WTC11 (cell line): Measurements from ENCODE around the gene GPC6. TPM values are rescaled to one million over a fixed set of nuclear protein-coding genes. Genes with fewer than 3 reads are reported as not detected.

ENCODE experiments used
- ATAC-seq: fragments of 200-7000 bp; cut with Tn5 transposase; 2 replicates; pipeline ENCODE4 v1.10.0; 2021; ENCODE audit warnings: mild to moderate bottlenecking, moderate library complexity
- CTCF ChIA-PET: fragments of 300-600 bp; sonication (Branson Sonifier 250); formaldehyde crosslinking; loops from one replicate; lab custom pipeline; 2021; ENCODE audit warnings: antibody characterized with exemption; lab: Charles Lee
- POLR2A ChIA-PET: fragments of 350-600 bp; sonication (Branson Sonifier 250); formaldehyde crosslinking; loops from one replicate; lab custom pipeline; 2021; ENCODE audit warnings: antibody characterized with exemption; lab: Charles Lee
- DNase-seq: peaks from one replicate; pipeline ENCODE4 v3.0.0; 2021; ENCODE audit warnings: low spot score
- H3K27ac Mint-ChIP-seq: 2 replicates; pipeline ENCODE4 v1.8.0; 2021; ENCODE audit warnings: mixed read lengths
- H3K27me3 Mint-ChIP-seq: 2 replicates; pipeline ENCODE4 v1.8.0; 2021; ENCODE audit warnings: low read depth, mild to moderate bottlenecking, moderate library complexity, mixed read lengths
- H3K36me3 Mint-ChIP-seq: 2 replicates; pipeline ENCODE4 v1.8.0; 2021; ENCODE audit warnings: mixed read lengths
- H3K4me1 Mint-ChIP-seq: 2 replicates; pipeline ENCODE4 v1.8.0; 2022; ENCODE audit warnings: mixed read lengths
- H3K4me3 Mint-ChIP-seq: 2 replicates; pipeline ENCODE4 v1.8.0; 2021; ENCODE audit warnings: mild to moderate bottlenecking, moderate library complexity, mixed read lengths
- H3K9me3 Mint-ChIP-seq: 2 replicates; pipeline ENCODE4 v1.8.0; 2021; ENCODE audit warnings: mixed read lengths
- CREM ChIP-seq: sonication (generic); formaldehyde crosslinking; IDR thresholded peaks from 2 replicates; pipeline ENCODE4 v1.8.1; 2022; ENCODE audit warnings: mild to moderate bottlenecking, missing genetic modification reagents, moderate library complexity
- ETV6 ChIP-seq: sonication (generic); formaldehyde crosslinking; IDR thresholded peaks from 2 replicates; pipeline ENCODE4 v1.8.1; 2022; ENCODE audit warnings: mild to moderate bottlenecking, missing genetic modification reagents
- FOXP1 ChIP-seq: sonication (generic); formaldehyde crosslinking; IDR thresholded peaks from 2 replicates; pipeline ENCODE4 v1.8.0; 2022; ENCODE audit warnings: missing genetic modification reagents, mild to moderate bottlenecking, moderate library complexity, borderline replicate concordance
- HMGXB4 ChIP-seq: sonication (generic); formaldehyde crosslinking; IDR thresholded peaks from 2 replicates; pipeline ENCODE4 v1.8.1; 2023; ENCODE audit warnings: mild to moderate bottlenecking, moderate library complexity, missing genetic modification reagents
- IRF1 ChIP-seq: sonication (generic); formaldehyde crosslinking; IDR thresholded peaks from 2 replicates; pipeline ENCODE4 v1.8.0; 2023; ENCODE audit warnings: missing genetic modification reagents
- MYBL2 ChIP-seq: sonication (generic); formaldehyde crosslinking; IDR thresholded peaks from 2 replicates; pipeline ENCODE4 v1.8.1; 2023; ENCODE audit warnings: mild to moderate bottlenecking, moderate library complexity, missing genetic modification reagents
- NFATC4 ChIP-seq: fragments of 250-450 bp; sonication (Bioruptor Pico); IDR thresholded peaks from 2 replicates; pipeline ENCODE4 v1.9.0; 2021; ENCODE audit warnings: mild to moderate bottlenecking
- NFE2L1 ChIP-seq: sonication (generic); formaldehyde crosslinking; IDR thresholded peaks from 2 replicates; pipeline ENCODE4 v1.8.1; 2023; ENCODE audit warnings: missing genetic modification reagents
- PRDM15 ChIP-seq: sonication (generic); formaldehyde crosslinking; IDR thresholded peaks from 2 replicates; pipeline ENCODE4 v1.8.0; 2022; ENCODE audit warnings: missing genetic modification reagents
- PREB ChIP-seq: sonication (generic); formaldehyde crosslinking; IDR thresholded peaks from 2 replicates; pipeline ENCODE4 v1.8.1; 2022; ENCODE audit warnings: mild to moderate bottlenecking, missing genetic modification reagents, moderate library complexity, borderline replicate concordance
- TEAD4 ChIP-seq: sonication (generic); formaldehyde crosslinking; IDR thresholded peaks from 2 replicates; pipeline ENCODE4 v1.8.0; 2022; ENCODE audit warnings: mild to moderate bottlenecking, missing genetic modification reagents
- TP53 ChIP-seq: sonication (generic); formaldehyde crosslinking; IDR thresholded peaks from 2 replicates; pipeline ENCODE4 v1.8.1; 2023; ENCODE audit warnings: mild to moderate bottlenecking, missing genetic modification reagents
- ZNF138 ChIP-seq: sonication (generic); formaldehyde crosslinking; conservative IDR thresholded peaks from 2 replicates; pipeline ENCODE4 v1.8.1; 2022; ENCODE audit warnings: mild to moderate bottlenecking, moderate library complexity, missing genetic modification reagents
- ZNF671 ChIP-seq: fragments of 250-450 bp; sonication (Bioruptor Pico); IDR thresholded peaks from 2 replicates; pipeline ENCODE4 v1.8.0; 2021; ENCODE audit warnings: mild to moderate bottlenecking
- ZSCAN18 ChIP-seq: fragments of 250-450 bp; sonication (Bioruptor Pico); IDR thresholded peaks from 2 replicates; pipeline ENCODE4 v2.1.2; 2022; ENCODE audit warnings: mild to moderate bottlenecking, moderate library complexity
- total RNA-seq: library from RNA; stranded (reverse); gene quantifications from 3 replicates; pipeline ENCODE4 v1.2.3, GENCODE V29; 2021
- TF ChIP-seq, protein P1 (sequence below): fragments of 250-450 bp; sonication (Bioruptor Pico); IDR thresholded peaks from 2 replicates; pipeline ENCODE4 v1.9.0; 2021; ENCODE audit warnings: moderate library complexity, mild to moderate bottlenecking, inconsistent platforms, borderline replicate concordance
- TF ChIP-seq, protein P2 (sequence below): sonication (generic); formaldehyde crosslinking; IDR thresholded peaks from 2 replicates; pipeline ENCODE4 v1.8.1; 2023; ENCODE audit warnings: mild to moderate bottlenecking, missing genetic modification reagents, moderate library complexity
- TF ChIP-seq, protein P3 (sequence below): sonication (generic); formaldehyde crosslinking; IDR thresholded peaks from 2 replicates; pipeline ENCODE4 v1.8.1; 2022; ENCODE audit warnings: low read depth, mild to moderate bottlenecking, moderate library complexity, missing genetic modification reagents, borderline replicate concordance

GPC6 gene
- total RNA-seq, 1 experiment from 2014 or later: 19.5 TPM

- no peak for TF ChIP-seq TP53 (CRISPR knock-in tag)
Observed at GRCh38 chr13:93881411-93881810, 654.8 kb downstream of the GPC6 start (continued).

DNA sequence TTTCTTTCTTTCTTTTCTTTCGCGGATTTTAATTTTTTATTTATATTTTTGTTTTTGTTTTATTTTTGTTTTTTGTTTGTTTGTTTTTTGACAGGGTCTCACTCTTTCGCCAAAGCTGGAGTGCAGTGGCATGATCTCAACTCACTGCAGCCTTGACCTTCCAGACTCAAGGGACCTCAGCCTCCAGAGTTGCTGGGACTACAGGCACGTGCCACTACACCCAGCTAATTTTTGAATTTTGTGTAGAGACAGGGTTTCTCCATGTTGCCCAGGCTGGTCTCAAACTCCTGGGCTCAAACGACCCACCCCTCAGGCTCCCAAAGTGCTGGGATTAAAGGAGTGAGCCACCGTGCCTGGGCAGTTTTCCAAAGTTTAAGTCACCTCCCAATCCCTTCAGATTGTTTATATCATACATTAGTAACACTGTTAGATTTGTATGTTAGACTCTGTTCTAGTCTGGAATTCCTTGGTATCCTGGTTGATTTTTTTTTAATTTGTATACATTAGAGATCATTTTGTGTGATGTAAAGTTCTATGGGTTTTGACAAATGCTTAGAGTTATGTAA is 655.6 kb downstream of the GPC6 start:
- CTCF ChIA-PET: no interaction called here
- no peak for TF ChIP-seq CREM (CRISPR knock-in tag)
- no peak for TF ChIP-seq NFE2L1 (CRISPR knock-in tag)
- no peak for TF ChIP-seq ZNF671
- TF ChIP-seq, all 79 proteins: peak for 0
- POLR2A ChIA-PET: no interaction called here
- ATAC-seq (no peak), DNase-seq (no peak)
- Mint-ChIP-seq H3K27me3 (no peaks in the 10 kb centered on the region), H3K4me3 (no peak overlapping the region), H3K9me3 (peaks cover 12% of the 10 kb centered on the region), H3K27ac (no peak overlapping the region), H3K36me3 (peaks cover 15% of the 10 kb centered on the region), H3K4me1 (peaks cover 2% of the 10 kb centered on the region; the same call in 1 of the 2 replicates)

DNA sequence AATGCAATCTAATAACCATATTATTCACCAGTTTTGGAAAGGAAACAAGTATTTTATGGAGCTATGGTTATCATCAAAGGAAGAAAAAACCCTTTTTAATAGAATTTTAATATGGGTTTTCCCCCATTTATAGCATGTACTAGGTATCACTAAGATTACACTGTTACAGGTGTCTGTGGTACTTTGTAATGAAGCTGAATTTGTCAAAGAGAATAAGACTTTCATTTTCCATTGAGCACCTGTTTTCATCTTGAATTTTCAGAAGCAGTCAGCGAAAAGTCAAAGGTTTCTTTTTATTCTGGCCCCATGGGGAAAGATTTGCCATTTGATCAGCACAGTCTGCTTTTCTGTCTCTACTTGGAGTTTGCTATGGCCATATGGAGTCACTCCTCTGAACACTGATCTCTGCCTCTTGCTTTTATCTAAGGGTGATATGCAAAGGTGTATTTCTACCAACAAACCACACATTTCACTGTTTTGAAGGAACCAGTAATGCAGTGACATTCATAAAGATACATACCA is 662.9 kb downstream of the GPC6 start:
- TF ChIP-seq MYBL2 (CRISPR knock-in tag): no peak
- no peak for TF ChIP-seq NFATC4 (CRISPR knock-in tag)
- H3K27ac Mint-ChIP-seq: no peak overlapping the region
- ATAC-seq (no peak), DNase-seq (no peak)
- no peaks in the 10 kb centered on the region for H3K4me1 Mint-ChIP-seq
- no peaks in the 10 kb centered on the region for H3K36me3 Mint-ChIP-seq
- no peaks in the 10 kb centered on the region for H3K9me3 Mint-ChIP-seq
- H3K27me3 Mint-ChIP-seq: no peaks in the 10 kb centered on the region
- POLR2A ChIA-PET: no interaction called here
- H3K4me3 Mint-ChIP-seq: no peak overlapping the region
- CTCF ChIA-PET: no interaction called here

DNA sequence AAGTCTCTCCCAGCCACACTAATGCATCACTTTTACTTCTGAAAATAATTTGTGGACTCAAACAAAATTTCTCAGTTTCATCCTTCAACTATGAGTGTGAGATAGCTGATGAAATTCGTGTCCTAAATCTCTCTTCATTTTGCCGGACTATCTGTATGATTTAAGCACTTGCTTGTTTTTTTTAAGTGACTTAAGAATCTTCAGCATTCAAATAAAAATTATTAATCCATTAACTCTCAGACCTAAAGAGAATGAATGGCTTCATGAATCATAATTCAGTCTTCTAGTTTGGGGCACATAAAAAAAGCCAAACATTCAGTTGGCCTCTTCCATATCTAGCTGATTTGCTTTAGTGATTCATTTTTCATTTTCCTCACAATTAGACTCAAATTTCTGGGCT is 673.4 kb downstream of the GPC6 start:
- H3K4me3 Mint-ChIP-seq: no peak overlapping the region
- no peaks in the 10 kb centered on the region for H3K9me3 Mint-ChIP-seq
- DNase-seq (no peak), ATAC-seq (no peak)
- ChIA-PET CTCF (no interaction called here), POLR2A (no interaction called here)
- no peak overlapping the region for H3K27ac Mint-ChIP-seq
- H3K4me1 Mint-ChIP-seq: peaks cover 5% of the 10 kb centered on the region; the same call in 1 of the 2 replicates
- no peaks in the 10 kb centered on the region for H3K27me3 Mint-ChIP-seq
- no peaks in the 10 kb centered on the region for H3K36me3 Mint-ChIP-seq
- no peak for TF ChIP-seq ZSCAN18
- TF ChIP-seq TEAD4: no peak
- TF ChIP-seq ZNF138 (CRISPR knock-in tag): no peak
- TF ChIP-seq ETV6 (CRISPR knock-in tag): no peak
- TF ChIP-seq, protein P1, sequence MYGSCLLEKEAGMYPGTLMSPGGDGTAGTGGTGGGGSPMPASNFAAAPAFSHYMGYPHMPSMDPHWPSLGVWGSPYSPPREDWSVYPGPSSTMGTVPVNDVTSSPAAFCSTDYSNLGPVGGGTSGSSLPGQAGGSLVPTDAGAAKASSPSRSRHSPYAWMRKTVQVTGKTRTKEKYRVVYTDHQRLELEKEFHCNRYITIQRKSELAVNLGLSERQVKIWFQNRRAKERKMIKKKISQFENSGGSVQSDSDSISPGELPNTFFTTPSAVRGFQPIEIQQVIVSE (CRISPR knock-in tag): no peak
- no peak for TF ChIP-seq ZNF671
- no peak for TF ChIP-seq FOXP1 (CRISPR knock-in tag)
- no peak for TF ChIP-seq HMGXB4 (CRISPR knock-in tag)
- no peak for TF ChIP-seq PREB (CRISPR knock-in tag)
- TF ChIP-seq, protein P2, sequence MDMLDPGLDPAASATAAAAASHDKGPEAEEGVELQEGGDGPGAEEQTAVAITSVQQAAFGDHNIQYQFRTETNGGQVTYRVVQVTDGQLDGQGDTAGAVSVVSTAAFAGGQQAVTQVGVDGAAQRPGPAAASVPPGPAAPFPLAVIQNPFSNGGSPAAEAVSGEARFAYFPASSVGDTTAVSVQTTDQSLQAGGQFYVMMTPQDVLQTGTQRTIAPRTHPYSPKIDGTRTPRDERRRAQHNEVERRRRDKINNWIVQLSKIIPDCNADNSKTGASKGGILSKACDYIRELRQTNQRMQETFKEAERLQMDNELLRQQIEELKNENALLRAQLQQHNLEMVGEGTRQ: no peak
- no peak for TF ChIP-seq IRF1 (CRISPR knock-in tag)
- TF ChIP-seq, protein P3, sequence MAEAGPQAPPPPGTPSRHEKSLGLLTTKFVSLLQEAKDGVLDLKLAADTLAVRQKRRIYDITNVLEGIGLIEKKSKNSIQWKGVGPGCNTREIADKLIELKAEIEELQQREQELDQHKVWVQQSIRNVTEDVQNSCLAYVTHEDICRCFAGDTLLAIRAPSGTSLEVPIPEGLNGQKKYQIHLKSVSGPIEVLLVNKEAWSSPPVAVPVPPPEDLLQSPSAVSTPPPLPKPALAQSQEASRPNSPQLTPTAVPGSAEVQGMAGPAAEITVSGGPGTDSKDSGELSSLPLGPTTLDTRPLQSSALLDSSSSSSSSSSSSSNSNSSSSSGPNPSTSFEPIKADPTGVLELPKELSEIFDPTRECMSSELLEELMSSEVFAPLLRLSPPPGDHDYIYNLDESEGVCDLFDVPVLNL: no peak
- no peak for TF ChIP-seq PRDM15 (CRISPR knock-in tag)
